PC-3 (cell line): ENCODE measurements around the gene STK24. TPM values are rescaled to one million over a fixed set of nuclear protein-coding genes. Genes with fewer than 3 reads are reported as not detected.

ENCODE experiments used
- ATAC-seq: fragments of 200-7000 bp; cut with Tn5 transposase; 2 replicates; pipeline ENCODE4 v1.9.1; 2020; ENCODE audit warnings: mild to moderate bottlenecking, moderate library complexity
- BruUV-seq: library from RNA; stranded (reverse); fragments of 400-500 nt; replicated peaks from 2 replicates; lab custom pipeline; 2021; lab: Mats Ljungman, UMichigan
- CTCF ChIA-PET: fragments of 300-600 bp; sonication (Branson Sonifier 250); formaldehyde crosslinking; loops from one replicate; lab custom pipeline; 2022; ENCODE audit warnings: antibody characterized with exemption; lab: Charles Lee
- POLR2A ChIA-PET: fragments of 300-600 bp; sonication (Branson Sonifier 250); formaldehyde crosslinking; loops from one replicate; lab custom pipeline; 2022; ENCODE audit warnings: antibody characterized with exemption; ENCODE audit not compliant: unreplicated experiment; lab: Charles Lee
- DNase-seq: peaks from one replicate; pipeline ENCODE4 v3.0.0-alpha.2; 2015
- H2AFZ ChIP-seq: fragments of 300-600 bp; sonication (generic); 2 replicates; pipeline ENCODE4 v1.6.0; 2016; ENCODE audit warnings: antibody characterized with exemption, low read length
- H3F3A ChIP-seq: fragments of 300-600 bp; sonication (generic); one replicate; pipeline ENCODE4 v1.6.0; 2017; ENCODE audit warnings: antibody characterized with exemption, low read length, control low read depth, mild to moderate bottlenecking; ENCODE audit not compliant: unreplicated experiment
- H3K27ac ChIP-seq: fragments of 300-600 bp; sonication (generic); 2 replicates; pipeline ENCODE4 v1.5.1; 2016; ENCODE audit warnings: mild to moderate bottlenecking, low read length
- H3K27me3 ChIP-seq: fragments of 300-600 bp; sonication (generic); 2 replicates; pipeline ENCODE4 v1.6.1; 2016; ENCODE audit warnings: low read length, mixed read lengths
- H3K36me3 ChIP-seq: fragments of 300-600 bp; sonication (generic); 2 replicates; pipeline ENCODE4 v1.6.1; 2016; ENCODE audit warnings: low read depth, mixed run types, low read length, mixed read lengths
- H3K4me1 ChIP-seq: fragments of 300-600 bp; sonication (generic); 2 replicates; pipeline ENCODE4 v1.5.1; 2016; ENCODE audit warnings: low read length; ENCODE audit not compliant: insufficient read depth
- H3K4me2 ChIP-seq: fragments of 300-600 bp; sonication (generic); 2 replicates; pipeline ENCODE4 v1.6.0; 2016; ENCODE audit warnings: low read length
- H3K4me3 ChIP-seq: fragments of 300-600 bp; sonication (generic); 2 replicates; pipeline ENCODE4 v1.5.1; 2016; ENCODE audit warnings: mild to moderate bottlenecking, low read length, mixed read lengths
- H3K79me2 ChIP-seq: fragments of 300-600 bp; sonication (generic); 2 replicates; pipeline ENCODE4 v1.6.1; 2017; ENCODE audit warnings: low read length, mixed read lengths
- H3K9ac ChIP-seq: fragments of 300-600 bp; sonication (generic); 2 replicates; pipeline ENCODE4 v1.6.0; 2016; ENCODE audit warnings: mild to moderate bottlenecking, low read length
- H3K9me2 ChIP-seq: fragments of 300-600 bp; sonication (generic); replicated peaks from 2 replicates; pipeline ENCODE4 v1.6.1; 2016; ENCODE audit warnings: mixed run types, low read length, mixed read lengths
- H3K9me3 ChIP-seq: fragments of 300-600 bp; sonication (generic); 2 replicates; pipeline ENCODE4 v1.6.1; 2016; ENCODE audit warnings: low read length, mixed read lengths
- H4K20me1 ChIP-seq: fragments of 300-600 bp; sonication (generic); 2 replicates; pipeline ENCODE4 v1.6.1; 2016; ENCODE audit warnings: low read length, mixed read lengths
- EZH2 ChIP-seq: fragments of 300-600 bp; sonication (generic); IDR thresholded peaks from one replicate; pipeline ENCODE4 v1.6.1; 2017; ENCODE audit warnings: antibody characterized with exemption, mild to moderate bottlenecking, low read length; ENCODE audit not compliant: unreplicated experiment
- EZH2phosphoT487 ChIP-seq: fragments of 300-600 bp; sonication (generic); IDR thresholded peaks from 2 replicates; pipeline ENCODE4 v1.6.1; 2018; ENCODE audit warnings: mild to moderate bottlenecking, antibody characterized with exemption, low read length, borderline replicate concordance
- intact Hi-C: fragments of 100-400 bp; cut with micrococcal nuclease; formaldehyde crosslinking; loops from 2 replicates; pipeline ENCODE4 v1.9.0; 2023
- total RNA-seq: library from RNA; depleted of rRNA; stranded (reverse); fragments of >200 nt; gene quantifications from 2 replicates; pipeline ENCODE4 v1.2.3, GENCODE V29; 2014
- TF ChIP-seq, protein P1 (sequence below): fragments of 300-600 bp; sonication (generic); conservative IDR thresholded peaks from 2 replicates; pipeline ENCODE4 v1.5.1; 2017; ENCODE audit warnings: antibody characterized with exemption, low read depth, mild to moderate bottlenecking, low read length

The STK24 gene
- total RNA-seq, 1 experiment from 2014 or later, result 52.4 TPM

DNA sequence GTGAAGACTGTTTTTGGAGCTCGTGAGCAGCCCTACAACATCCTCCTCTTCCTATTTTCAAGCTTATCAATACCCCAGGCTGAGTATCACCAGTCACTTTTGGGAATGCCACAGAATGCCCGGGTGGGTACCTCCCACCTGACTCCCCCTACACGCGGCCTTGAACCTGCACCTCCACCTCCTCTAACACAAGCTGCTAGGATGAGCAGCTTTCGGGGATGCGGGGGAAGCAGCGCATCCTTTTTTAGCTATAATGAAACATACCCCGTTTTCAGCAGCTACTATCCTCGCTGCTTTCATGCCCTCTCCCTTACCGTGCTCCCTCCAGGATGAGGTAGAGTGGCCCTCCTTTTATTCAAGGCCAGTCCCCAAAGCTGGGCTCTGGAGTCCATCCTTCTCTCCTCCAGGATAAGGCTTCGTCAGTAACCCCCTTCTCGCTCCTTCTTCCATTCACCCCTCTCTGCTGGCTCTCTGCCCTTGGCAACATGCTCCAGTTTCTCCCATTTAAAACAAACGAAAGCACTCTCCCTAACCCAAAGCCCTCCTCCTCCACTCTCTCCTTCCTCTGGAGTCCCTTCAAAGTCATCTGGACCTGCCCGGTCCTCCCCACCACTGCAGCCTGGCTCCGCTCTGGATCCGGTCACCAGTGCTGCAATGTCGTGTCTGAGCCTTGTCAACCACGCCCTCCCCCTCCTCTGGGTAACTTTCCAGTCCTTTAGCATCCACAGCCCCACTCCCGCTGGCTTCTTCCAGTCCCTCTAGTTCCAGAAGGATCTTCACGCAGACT is 55.3 kb downstream of the STK24 start:
- DNase-seq, result no peak
- H3K4me1 ChIP-seq, result no peaks in the 10 kb centered on the region
- H3K27me3 ChIP-seq, result no peaks in the 10 kb centered on the region
- no peak overlapping the region for H2AFZ ChIP-seq
- H3K9me2 ChIP-seq, result no peaks in the 10 kb centered on the region
- H3F3A ChIP-seq, result no peaks in the 10 kb centered on the region
- H3K9ac ChIP-seq, result no peak overlapping the region
- no peak for ATAC-seq
- ChIA-PET CTCF (no interaction called here), POLR2A (interaction anchor here (0.5 to 0.6 kb wide), 2 partner anchors 14 to 276 kb away, joined by 4 to 6 read pairs; no protein-coding TSS in a partner anchor)
- H3K36me3 ChIP-seq, result peaks cover 10% of the 10 kb centered on the region; the same call in 1 of the 2 replicates
- no TSS peak for BruUV-seq
- intact Hi-C loops, result no loop called here
- H4K20me1 ChIP-seq, result peaks cover 25% of the 10 kb centered on the region; the same call in 1 of the 2 replicates
- no peaks in the 10 kb centered on the region for H3K9me3 ChIP-seq
- H3K4me2 ChIP-seq, result no peak overlapping the region
- H3K4me3 ChIP-seq, result no peak overlapping the region
- no peak overlapping the region for H3K27ac ChIP-seq
- peaks cover 93% of the 10 kb centered on the region for H3K79me2 ChIP-seq
- TF ChIP-seq, protein P1, sequence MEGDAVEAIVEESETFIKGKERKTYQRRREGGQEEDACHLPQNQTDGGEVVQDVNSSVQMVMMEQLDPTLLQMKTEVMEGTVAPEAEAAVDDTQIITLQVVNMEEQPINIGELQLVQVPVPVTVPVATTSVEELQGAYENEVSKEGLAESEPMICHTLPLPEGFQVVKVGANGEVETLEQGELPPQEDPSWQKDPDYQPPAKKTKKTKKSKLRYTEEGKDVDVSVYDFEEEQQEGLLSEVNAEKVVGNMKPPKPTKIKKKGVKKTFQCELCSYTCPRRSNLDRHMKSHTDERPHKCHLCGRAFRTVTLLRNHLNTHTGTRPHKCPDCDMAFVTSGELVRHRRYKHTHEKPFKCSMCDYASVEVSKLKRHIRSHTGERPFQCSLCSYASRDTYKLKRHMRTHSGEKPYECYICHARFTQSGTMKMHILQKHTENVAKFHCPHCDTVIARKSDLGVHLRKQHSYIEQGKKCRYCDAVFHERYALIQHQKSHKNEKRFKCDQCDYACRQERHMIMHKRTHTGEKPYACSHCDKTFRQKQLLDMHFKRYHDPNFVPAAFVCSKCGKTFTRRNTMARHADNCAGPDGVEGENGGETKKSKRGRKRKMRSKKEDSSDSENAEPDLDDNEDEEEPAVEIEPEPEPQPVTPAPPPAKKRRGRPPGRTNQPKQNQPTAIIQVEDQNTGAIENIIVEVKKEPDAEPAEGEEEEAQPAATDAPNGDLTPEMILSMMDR, result no peak
- no peak for TF ChIP-seq EZH2

DNA sequence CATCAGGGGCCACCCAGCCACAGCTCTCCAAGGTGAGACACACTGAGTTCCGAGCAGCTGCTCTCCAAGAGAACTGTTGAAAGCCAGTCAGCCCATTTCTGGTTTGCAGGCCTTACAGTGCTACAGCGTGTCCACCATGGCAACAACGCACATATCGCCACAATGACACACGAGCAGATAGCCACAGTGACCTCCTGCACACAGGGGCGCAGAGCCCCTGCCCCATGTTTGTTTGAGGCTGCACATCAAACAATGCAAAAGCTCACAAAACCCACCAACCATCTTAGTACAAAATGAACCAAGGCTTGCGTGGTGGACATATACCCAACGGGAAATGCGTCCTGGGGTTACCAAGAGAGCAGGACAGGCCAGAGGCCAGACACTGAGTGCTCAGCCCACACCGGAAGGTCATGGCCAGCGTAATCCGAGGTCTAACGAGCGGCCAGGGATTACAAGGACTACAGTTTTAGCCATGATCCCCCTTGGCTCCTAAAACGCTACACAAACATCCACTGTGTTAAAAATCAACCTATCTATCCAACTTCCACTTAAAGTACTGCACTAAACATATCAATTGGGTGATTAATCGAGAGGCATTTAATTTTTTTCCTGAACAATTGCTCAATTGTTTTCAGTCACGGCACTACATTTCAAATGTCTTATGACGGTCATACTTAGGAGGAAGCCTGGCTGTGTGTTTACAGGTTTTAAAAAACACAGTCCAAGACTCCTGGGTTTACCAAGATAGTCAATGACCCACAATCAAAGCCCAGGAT is 56.0 kb downstream of the STK24 start:
- ChIA-PET CTCF (no interaction called here), POLR2A (interaction anchor here (0.5 kb wide), 1 partner anchor 15 kb away, joined by 6 read pairs; no protein-coding TSS in a partner anchor)
- H3K27me3 ChIP-seq, result no peaks in the 10 kb centered on the region
- no TSS peak for BruUV-seq
- no peak overlapping the region for H3K9ac ChIP-seq
- no peaks in the 10 kb centered on the region for H3F3A ChIP-seq
- no peaks in the 10 kb centered on the region for H3K9me2 ChIP-seq
- H3K79me2 ChIP-seq, result peaks cover 93% of the 10 kb centered on the region
- ATAC-seq (no peak), DNase-seq (no peak)
- peaks cover 10% of the 10 kb centered on the region; the same call in 1 of the 2 replicates for H3K36me3 ChIP-seq
- H2AFZ ChIP-seq, result no peak overlapping the region
- H3K9me3 ChIP-seq, result no peaks in the 10 kb centered on the region
- intact Hi-C loops, result no loop called here
- H3K4me3 ChIP-seq, result no peak overlapping the region
- H3K4me1 ChIP-seq, result no peaks in the 10 kb centered on the region
- TF ChIP-seq, protein P1, result no peak
- TF ChIP-seq EZH2 (no peak), EZH2phosphoT487 (no peak)
- no peak overlapping the region for H3K4me2 ChIP-seq
- peaks cover 21% of the 10 kb centered on the region; the same call in 1 of the 2 replicates for H4K20me1 ChIP-seq
- H3K27ac ChIP-seq, result no peak overlapping the region
